Endothelial cell of umbilical vein (primary cell): ENCODE data around the gene SLCO6A1. TPM values are rescaled to one million over a fixed set of nuclear protein-coding genes. Genes with fewer than 3 reads are reported as not detected.

ENCODE experiments used
- BruUV-seq: library from RNA; stranded (reverse); fragments of 400-500 nt; replicated peaks from 2 replicates; lab custom pipeline; 2021; lab: Mats Ljungman, UMichigan
- CTCF ChIA-PET: fragments of 300-600, 350-600 bp; sonication (Branson Sonifier 250); formaldehyde crosslinking; loops from one replicate; lab custom pipeline; 2021; ENCODE audit warnings: antibody characterized with exemption, inconsistent platforms; lab: Charles Lee
- POLR2A ChIA-PET: fragments of 300-600, 350-600 bp; sonication (Branson Sonifier 250); formaldehyde crosslinking; loops from one replicate; lab custom pipeline; 2021; ENCODE audit warnings: antibody characterized with exemption, inconsistent platforms; lab: Charles Lee
- DNase-seq: peaks from one replicate; pipeline ENCODE4 v3.0.0-alpha.2; 2011; ENCODE audit warnings: low read depth, low spot score
- FAIRE-seq: peaks from 2 replicates; lab custom pipeline; 2011; peaks lifted over from hg19 to GRCh38; lab: Jason Lieb, UNC
- H2AFZ ChIP-seq: 2 replicates; pipeline ENCODE4 v1.6.0; 2012; ENCODE audit warnings: low read depth, low read length, control low read depth, inconsistent platforms
- H3K27ac ChIP-seq: 2 replicates; pipeline ENCODE4 v1.5.1; 2011; ENCODE audit warnings: low read depth, mild to moderate bottlenecking, control low read depth, low read length, moderate library complexity; ENCODE audit not compliant: insufficient read depth
- H3K27me3 ChIP-seq, 2 experiments: 2 replicates each; pipeline versions ENCODE4 v1.6.0 to v1.6.1; 2011; ENCODE audit warnings: low read length in 2 of 2, mixed read lengths in 1 of 2; ENCODE audit not compliant: control insufficient read depth in 2 of 2, insufficient read depth in 2 of 2
- H3K36me3 ChIP-seq, 2 experiments: 2 replicates in 1 of 2; 3 replicates in 1 of 2; pipeline ENCODE4 v1.5.1; 2011; ENCODE audit warnings: low read length in 2 of 2, mild to moderate bottlenecking in 1 of 2, moderate library complexity in 1 of 2; ENCODE audit not compliant: control insufficient read depth in 2 of 2, insufficient read depth in 2 of 2; ENCODE audit errors: extremely low read depth in 1 of 2
- H3K4me1 ChIP-seq: 3 replicates; pipeline ENCODE4 v1.5.1; 2011; ENCODE audit warnings: mild to moderate bottlenecking, low read length; ENCODE audit not compliant: control insufficient read depth, insufficient read depth; ENCODE audit errors: extremely low read depth
- H3K4me2 ChIP-seq: 2 replicates; pipeline ENCODE4 v1.6.1; 2011; ENCODE audit warnings: low read length, control low read depth, mixed read lengths; ENCODE audit not compliant: insufficient read depth
- H3K4me3 ChIP-seq, 3 experiments: fragments of 200-600 bp in 1 of 3; sonication (generic), shearing (Covaris generic) in 1 of 3; replicated peaks in 1 of 3; 2 replicates each; pipeline ENCODE4 v1.5.1; 2011 to 2016; ENCODE audit warnings: control low read depth in 3 of 3, low read length in 3 of 3, mild to moderate bottlenecking in 2 of 3, inconsistent platforms in 1 of 3, low read depth in 1 of 3, moderate library complexity in 1 of 3; ENCODE audit not compliant: insufficient read depth in 1 of 3
- H3K79me2 ChIP-seq: 2 replicates; pipeline ENCODE4 v1.6.0; 2012; ENCODE audit warnings: low read length, inconsistent platforms; ENCODE audit not compliant: control insufficient read depth, insufficient read depth
- H3K9ac ChIP-seq: replicated peaks from 2 replicates; pipeline ENCODE3; 2011; ENCODE audit warnings: low read length, control low read depth; ENCODE audit not compliant: insufficient read depth; ENCODE audit errors: extremely low read depth
- H3K9me1 ChIP-seq: replicated peaks from 3 replicates; pipeline ENCODE4 v1.6.0; 2011; ENCODE audit warnings: mild to moderate bottlenecking, low read length; ENCODE audit not compliant: control insufficient read depth, insufficient read depth; ENCODE audit errors: extremely low read depth
- H3K9me3 ChIP-seq: replicated peaks from 2 replicates; pipeline ENCODE4 v1.5.1; 2012; ENCODE audit warnings: low read length, inconsistent platforms; ENCODE audit not compliant: control insufficient read depth, insufficient read depth
- H4K20me1 ChIP-seq: replicated peaks from 2 replicates; pipeline ENCODE3; 2011; ENCODE audit warnings: mild to moderate bottlenecking, low read length; ENCODE audit not compliant: control insufficient read depth, insufficient read depth; ENCODE audit errors: extremely low read depth
- CTCF ChIP-seq, 2 donors: IDR thresholded peaks; 1 replicate in 1 of 2; 2 replicates in 1 of 2; pipeline ENCODE4 v1.5.1; 2011; ENCODE audit warnings: low read length in 2 of 2, mild to moderate bottlenecking in 2 of 2, moderate library complexity in 2 of 2, control low read depth in 1 of 2, inconsistent platforms in 1 of 2, low read depth in 1 of 2; ENCODE audit not compliant: insufficient read depth in 1 of 2; ENCODE audit errors: extremely low read depth in 1 of 2
- EZH2 ChIP-seq: IDR thresholded peaks from 2 replicates; pipeline ENCODE4 v1.6.1; 2012; ENCODE audit warnings: borderline replicate concordance, low read depth, mild to moderate bottlenecking, moderate library complexity, low read length, inconsistent platforms; ENCODE audit not compliant: severe bottlenecking
- FOS ChIP-seq: IDR thresholded peaks from 2 replicates; pipeline ENCODE4 v1.6.1; 2011; ENCODE audit warnings: mild to moderate bottlenecking, low read length, moderate library complexity, borderline replicate concordance; ENCODE audit not compliant: insufficient read depth
- MAX ChIP-seq: IDR thresholded peaks from 2 replicates; pipeline ENCODE4 v1.6.1; 2011; ENCODE audit not compliant: insufficient read depth, insufficient read length
- dilution Hi-C: fragments of 300-500 bp; cut with MboI; formaldehyde crosslinking; loops from one replicate; pipeline ENCODE4 v1.15.0; 2019; ENCODE audit warnings: low sequenced_read_pairs; ENCODE audit not compliant: extremely low pct_ligation_motif_present
- intact Hi-C: fragments of 100-400 bp; cut with micrococcal nuclease; formaldehyde crosslinking; loops from one replicate; pipeline ENCODE4 v1.10.0; 2022
- polyA plus RNA-seq, 4 experiments: library from polyadenylated mRNA; depleted of rRNA in 3 of 4; stranded (reverse) in 3 of 4; unstranded in 1 of 4; fragments of >200 nt; gene quantifications; 2 replicates each; pipeline versions ENCODE4 v1.2.1 to v1.2.3, GENCODE V29; 2011 to 2012; ENCODE audit warnings: missing spikeins in 1 of 4
- total RNA-seq: library from RNA; stranded (reverse); gene quantifications from 2 replicates; pipeline ENCODE4 v1.2.3, GENCODE V29; 2021

SLCO6A1 gene
- total and polyA plus RNA-seq, 2 donors (not counting 3 experiments of a cell fraction or from before 2014, with no cell fraction given) = not detected

GRCh38 chr5:102341681-102342288, 157.0 kb downstream of the SLCO6A1 start:
- no peak overlapping the region for H3K27ac ChIP-seq
- POLR2A ChIA-PET = no interaction called here
- no peak overlapping the region for H3K9ac ChIP-seq

More at GRCh38 chr5:102341681-102342288, 157.0 kb downstream of the SLCO6A1 start:
- H3K79me2 ChIP-seq = no peaks in the 10 kb centered on the region
- DNase-seq (no peak), FAIRE-seq (no peak)
- H3K36me3 ChIP-seq = no peaks in the 10 kb centered on the region
- intact Hi-C loops = no loop called here
- dilution Hi-C loops = no loop called here
- no peaks in the 10 kb centered on the region for H3K4me1 ChIP-seq
- BruUV-seq = no TSS peak
- no peaks in the 10 kb centered on the region for H4K20me1 ChIP-seq
- no peaks in the 10 kb centered on the region for H3K9me1 ChIP-seq
- CTCF ChIA-PET = no interaction called here
- H3K27me3 ChIP-seq = no peaks in the 10 kb centered on the region
- H3K9me3 ChIP-seq = peaks cover 2% of the 10 kb centered on the region
- no peak overlapping the region for H2AFZ ChIP-seq
- no peak for TF ChIP-seq MAX
- TF ChIP-seq EZH2 = no peak
- no peak for TF ChIP-seq CTCF (IDR thresholded peaks at IDR 0.05; ENCODE audit: extremely low read depth in 1 of 2, insufficient read depth in 1 of 2, low read depth in 1 of 2, low read length in 2 of 2)
- TF ChIP-seq FOS = no peak
- no peak overlapping the region for H3K4me2 ChIP-seq
- no peak overlapping the region for H3K4me3 ChIP-seq
